ENCODE data around the gene TBCD.

Gene TBCD

DNA sequence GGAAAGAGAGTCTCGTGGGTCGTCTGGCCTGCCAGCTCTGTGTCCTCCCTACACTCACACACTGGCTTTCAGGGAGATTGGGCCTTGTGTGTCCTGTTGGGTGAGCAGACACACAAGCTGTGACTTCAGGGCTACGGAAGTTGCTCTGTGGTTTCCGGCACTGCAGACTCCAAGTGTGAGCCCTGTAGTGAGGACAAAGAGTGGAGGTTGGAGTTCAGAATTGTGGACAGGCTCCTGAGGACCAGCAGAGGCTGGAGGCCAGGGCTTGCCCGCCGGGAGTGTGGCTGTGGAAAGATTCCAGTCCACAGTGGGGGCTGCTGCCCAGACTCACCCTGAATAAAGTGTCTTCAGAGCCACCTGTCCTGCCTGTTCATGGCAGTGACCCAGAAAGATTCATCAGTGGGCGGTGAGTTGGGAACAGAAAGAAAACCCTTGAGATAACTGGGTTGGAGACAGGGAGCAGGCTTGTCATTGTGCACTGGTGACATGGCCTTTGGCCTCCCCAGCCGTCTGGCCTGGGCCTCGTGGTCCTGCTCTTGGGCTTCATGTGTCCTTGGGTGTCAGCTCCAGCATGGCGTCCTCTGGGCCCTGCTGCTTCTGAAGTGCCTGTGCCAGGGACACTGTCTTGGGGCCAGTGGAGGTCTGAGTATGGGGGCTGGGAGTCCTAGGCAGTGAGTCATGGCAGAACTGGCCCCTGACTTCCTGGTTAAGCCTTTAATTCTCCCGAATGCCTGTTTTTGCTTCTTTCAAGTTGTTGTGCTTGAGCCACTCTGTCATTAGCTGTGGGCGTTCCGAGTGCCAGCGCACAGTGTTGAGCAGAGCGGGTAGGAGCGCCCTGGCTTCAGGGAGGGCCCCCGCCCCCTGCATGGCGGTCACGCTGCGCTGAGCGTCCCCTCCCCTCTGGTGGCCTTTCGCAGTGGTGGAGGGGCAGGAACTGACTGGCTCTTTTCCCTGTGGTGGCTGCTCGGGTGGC is 107.9 kb downstream of the TBCD start:
- DNase-seq = peak; percentile 78

DNA sequence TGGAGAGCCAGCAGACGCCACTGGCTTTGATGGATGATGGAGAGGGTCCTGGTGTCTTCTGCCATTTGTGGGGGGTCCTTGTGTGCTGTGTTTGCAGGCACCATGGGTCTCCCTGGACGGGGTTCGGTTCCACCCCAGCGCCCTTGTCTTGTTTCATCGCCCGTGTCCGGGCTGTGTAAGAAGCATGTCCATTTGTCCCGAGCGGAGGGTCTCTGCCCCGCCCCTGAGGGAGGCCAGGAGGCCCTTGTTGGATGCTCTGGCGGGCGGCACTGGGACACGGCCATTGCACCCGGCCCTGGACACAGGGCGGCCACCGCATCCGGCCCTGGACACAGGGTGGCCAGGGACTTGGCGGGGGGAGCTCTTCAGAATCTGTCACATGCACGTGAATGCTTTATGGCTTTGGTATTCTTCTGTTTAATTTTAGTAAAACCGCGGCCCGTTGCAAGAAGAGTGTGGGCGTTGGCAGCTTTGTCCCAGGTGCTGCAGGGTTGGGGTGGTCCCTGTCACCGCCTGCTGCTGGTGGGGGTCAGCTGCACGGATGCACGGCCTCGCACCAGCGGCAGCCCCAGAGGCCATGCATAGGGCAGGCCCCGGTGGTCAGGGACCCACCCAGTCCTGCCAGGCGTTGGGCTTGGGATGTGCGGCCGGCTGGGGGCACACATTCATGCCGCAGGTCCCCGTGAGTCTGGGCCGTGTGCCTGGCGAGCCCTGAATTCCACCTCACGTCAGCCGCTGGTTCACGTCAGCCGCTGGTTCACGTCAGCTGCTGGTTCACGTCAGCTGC is 108.9 kb downstream of the TBCD start:
- no peak for DNase-seq

DNA sequence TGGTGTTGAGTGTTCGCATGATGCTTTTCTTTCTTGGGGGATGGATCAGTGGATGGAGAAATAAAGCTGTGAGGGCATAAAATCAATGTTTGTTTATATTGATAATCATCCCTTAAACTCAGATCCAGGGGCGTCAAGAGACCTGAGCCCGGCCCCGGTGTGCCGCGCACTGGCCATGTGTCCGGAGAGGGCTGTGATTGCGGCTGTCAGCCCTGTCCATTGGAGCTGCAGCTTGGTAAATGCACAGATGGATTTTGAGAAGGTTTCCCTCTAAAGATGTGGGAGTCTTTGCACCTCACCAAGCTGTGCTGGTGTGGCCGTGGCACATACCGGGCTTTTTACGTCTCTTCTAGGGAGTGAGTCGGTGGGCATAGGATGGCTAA is 109.5 kb downstream of the TBCD start:
- DNase-seq = no peak

DNA sequence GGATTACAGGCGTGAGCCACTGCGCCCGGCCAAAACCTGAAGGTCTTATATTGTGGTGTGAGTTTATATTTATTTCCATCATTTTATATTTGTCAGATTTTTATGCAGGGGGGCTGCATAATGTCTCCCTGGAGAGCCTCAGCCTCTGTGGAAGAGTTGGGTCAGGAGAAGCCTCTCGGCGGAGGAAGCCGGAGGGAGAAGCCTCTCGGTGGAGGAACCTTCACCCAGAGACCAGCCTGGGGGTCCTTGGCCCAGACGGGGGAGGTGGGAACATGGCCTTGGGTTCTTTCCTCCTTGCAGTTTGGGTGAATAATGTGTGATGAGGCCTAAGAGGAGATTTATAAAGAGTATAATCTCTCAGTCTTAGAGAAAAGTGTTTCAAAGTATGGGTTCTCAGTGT is 110.3 kb downstream of the TBCD start:
- no peak for DNase-seq

DNA sequence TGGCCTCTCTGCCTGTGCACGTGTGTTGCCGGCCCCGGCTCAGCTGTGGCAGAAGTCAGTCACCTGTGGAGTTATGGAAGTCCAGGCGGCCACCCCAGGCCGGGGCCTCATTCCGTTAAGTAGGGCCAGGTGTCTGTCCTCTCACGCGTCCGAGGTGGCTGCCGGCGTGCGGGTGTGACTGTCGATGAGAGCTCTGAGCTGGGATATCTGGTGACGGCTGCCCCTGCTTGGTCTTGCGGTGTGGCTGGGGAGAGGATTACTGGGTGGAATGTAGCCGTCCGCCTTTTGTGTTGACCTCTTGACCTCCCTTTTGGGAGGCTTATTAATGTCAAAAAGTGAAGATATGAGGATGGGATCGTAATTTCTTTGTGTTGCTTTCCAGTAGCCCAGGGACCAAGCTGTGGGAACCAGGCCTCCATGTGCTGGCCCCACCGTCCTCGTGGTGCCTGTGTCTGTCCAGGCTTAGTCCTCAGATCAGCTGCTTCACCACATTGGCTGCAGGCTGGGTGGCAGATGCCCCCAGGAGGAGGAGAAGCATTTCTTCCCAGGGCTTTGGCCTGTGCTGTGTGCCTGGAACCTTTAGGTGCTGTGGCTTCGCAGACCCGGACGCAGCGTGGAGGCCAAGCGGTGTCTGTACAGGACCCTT is 111.0 kb downstream of the TBCD start:
- DNase-seq = no peak

- DNase-seq = no peak
Observed at GRCh38 chr17:82863383-82863940, 111.6 kb downstream of the TBCD start.

DNA sequence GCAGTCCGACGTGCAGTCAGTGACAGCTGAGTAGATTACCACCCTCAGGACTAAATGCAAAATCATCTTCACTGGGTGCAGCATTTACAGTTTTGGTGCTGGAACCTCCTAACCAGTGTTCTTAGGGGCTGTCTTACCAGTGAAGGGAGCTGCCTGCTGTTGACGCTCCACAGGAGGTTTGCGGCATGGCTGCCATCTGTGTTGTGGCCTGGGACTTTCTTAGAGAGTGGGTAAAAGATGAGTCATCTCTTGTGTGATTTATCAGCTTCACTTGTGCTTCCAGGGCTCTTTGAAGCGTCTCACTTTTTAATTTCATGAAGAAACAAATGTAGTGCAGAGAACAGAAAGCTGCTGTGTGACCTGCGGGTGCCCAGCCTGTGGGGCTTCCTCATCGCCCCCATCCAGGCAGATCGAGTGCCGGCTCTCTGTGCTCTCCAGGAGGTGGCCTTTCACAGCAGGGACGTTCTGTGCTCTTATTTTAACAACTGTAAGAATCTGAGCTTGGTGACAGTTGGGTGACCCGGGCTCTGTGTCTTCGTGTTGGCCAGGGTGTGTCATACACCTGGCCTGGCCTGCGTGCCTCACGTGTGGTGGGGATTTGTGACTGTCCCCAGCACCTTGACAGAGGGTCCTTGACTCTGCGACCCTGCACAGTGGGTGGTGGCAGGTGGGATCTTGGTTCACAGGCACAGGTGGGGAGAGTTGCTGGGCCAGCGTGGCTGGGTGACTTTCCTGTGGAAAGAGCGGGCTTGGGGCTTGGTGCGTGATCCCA is 112.3 kb downstream of the TBCD start:
- peak; percentile 88 for DNase-seq

GRCh38 chr17:82864713-82865248 is 112.9 kb downstream of the TBCD start:
- DNase-seq = no peak

GRCh38 chr17:82865274-82865673 is 113.4 kb downstream of the TBCD start:
- no peak for DNase-seq

- no peak for DNase-seq
Observed at GRCh38 chr17:82865774-82866395, 114.0 kb downstream of the TBCD start.

GRCh38 chr17:82866590-82867191 is 114.8 kb downstream of the TBCD start:
- no peak for DNase-seq

DNA sequence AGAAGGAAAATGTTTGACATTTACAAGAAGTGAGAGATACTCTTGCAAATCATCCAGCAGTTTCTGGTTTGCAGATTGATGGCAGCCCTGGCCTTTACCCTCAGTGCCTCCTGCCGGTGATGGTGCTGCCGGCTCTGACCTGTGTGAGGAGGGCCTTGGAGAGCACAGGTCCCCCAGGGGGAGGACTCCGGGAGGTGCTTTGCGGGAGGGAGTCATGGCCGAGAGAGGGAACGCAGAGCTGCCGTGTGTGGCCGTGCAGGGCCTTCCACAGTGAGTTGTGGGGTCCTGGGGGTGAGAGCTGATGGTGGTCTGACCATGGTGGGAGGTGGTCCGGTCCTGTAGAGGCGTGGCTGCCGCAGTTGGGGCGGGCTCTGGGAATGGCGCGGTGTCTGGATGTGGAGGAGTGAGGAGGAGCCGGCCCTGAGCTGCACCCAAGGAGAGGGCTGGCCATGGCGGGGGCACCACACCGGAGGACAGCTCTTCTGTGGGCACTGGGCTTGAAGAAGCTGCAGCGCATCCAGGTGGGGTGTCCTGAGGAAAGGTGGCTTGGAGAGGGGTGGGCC is 116.0 kb downstream of the TBCD start:
- DNase-seq = no peak

GRCh38 chr17:82868715-82869131 is 116.9 kb downstream of the TBCD start:
- DNase-seq = no peak

GRCh38 chr17:82869536-82869935 is 117.7 kb downstream of the TBCD start:
- DNase-seq = no peak

GRCh38 chr17:82870091-82870491 is 118.2 kb downstream of the TBCD start:
- no peak for DNase-seq

GRCh38 chr17:82870541-82870940 is 118.7 kb downstream of the TBCD start:
- DNase-seq = no peak

- DNase-seq = peak; percentile 74
Observed at GRCh38 chr17:82871056-82871775, 119.4 kb downstream of the TBCD start.

- no peak for DNase-seq
Observed at GRCh38 chr17:82871776-82872561, 120.1 kb downstream of the TBCD start.

All from activated CD4-positive, alpha-beta T cell treated with anti-CD3 and anti-CD28 coated beads for 48 hours (primary cell).